ENCODE data around the gene CBR3.
"Not testable (repeated sequence)": the region's sequence is repeated elsewhere in the genome, so short reads cannot be mapped to it uniquely, and the experiment has no call there.

The CBR3 gene

DNA sequence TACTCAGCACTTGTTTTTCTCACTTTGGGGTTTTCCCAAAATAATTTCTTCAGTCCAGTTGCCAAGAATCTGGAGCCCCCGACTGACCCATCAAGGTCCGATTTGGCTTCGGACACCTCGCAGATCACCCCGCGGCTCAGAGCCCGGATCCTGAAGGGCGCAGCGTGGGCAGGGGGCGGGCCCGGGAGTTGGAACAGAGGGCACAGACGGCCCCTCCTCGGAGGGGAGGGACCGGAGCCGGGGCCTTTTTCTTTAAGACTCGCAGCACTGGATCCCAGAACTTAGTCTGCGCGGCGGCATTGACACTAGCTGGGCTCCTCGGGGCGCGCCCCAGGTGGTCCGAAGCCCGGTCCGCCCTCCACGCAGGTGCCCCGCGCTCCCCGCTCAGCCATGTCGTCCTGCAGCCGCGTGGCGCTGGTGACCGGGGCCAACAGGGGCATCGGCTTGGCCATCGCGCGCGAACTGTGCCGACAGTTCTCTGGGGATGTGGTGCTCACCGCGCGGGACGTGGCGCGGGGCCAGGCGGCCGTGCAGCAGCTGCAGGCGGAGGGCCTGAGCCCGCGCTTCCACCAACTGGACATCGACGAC lies at the start of gene CBR3:
CBR3 (plus strand) TSS at position 277 of the 588 bp plus-strand sequence; CDS start at position 391, 114 bp downstream.
- FAIRE-seq: no peak

GRCh38 chr21:36087362-36088138 lies 47.3 kb upstream of the CBR3 start:
- no peak for FAIRE-seq

GRCh38 chr21:36089946-36090345 lies 44.9 kb upstream of the CBR3 start:
- FAIRE-seq: no peak

- no peak for FAIRE-seq
Observed at GRCh38 chr21:36092681-36093080, 42.2 kb upstream of the CBR3 start.

DNA sequence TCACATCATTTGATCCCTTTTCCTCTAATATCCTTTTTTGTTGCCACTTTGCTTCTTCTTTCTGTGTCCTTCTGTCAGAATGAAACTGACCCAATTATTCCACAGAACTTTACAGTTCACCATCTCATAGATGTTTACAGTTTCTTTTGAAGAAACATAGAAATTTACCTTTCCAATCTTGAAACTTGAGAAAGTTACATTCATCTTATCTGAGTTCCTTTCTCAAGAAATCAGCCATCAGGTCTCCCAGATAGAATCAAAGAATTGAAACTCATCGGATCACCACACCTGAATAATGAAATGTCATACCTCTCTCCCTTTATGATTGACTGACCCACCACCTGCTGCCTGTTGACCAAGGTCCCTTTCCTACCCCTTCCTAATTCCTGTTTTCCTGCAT lies 41.4 kb upstream of the CBR3 start:
- FAIRE-seq: no peak

- FAIRE-seq: no peak
Observed at GRCh38 chr21:36096398-36097290, 38.2 kb upstream of the CBR3 start.

DNA sequence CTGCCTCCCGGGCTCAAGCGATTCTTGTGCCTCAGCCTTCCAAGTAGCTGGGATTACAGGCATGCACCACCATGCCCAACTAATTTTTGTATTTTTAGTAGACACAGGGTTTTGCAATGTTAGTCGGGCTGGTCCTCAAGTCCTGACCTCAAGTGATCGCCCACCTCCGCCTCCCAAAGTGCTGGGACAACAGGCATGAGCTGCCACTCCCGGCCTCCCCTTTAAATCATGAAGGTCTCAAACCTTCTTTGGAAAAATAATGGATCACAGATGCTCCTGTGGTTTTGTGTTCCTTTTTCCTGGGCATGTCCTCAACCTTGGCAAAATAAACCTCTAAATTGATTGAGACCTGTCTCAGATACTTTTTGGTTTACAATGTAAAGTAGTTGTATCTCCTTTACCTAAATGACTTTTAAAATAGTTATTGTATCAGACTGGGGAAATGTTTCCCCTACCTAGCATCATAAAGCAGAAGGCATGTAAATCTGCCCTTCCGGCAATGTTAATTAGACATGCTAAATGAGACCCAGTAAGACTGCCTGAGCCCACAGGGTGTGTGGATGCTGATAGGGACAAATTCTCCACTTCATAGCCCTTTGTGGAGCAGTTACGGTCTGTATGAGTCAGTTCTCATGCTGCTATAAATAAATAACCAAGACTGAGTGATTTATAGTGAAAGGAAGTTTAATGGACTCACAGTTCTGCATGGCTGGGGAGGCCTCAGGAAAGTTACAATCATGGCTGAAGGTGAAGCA lies 37.3 kb upstream of the CBR3 start:
- no peak for FAIRE-seq

DNA sequence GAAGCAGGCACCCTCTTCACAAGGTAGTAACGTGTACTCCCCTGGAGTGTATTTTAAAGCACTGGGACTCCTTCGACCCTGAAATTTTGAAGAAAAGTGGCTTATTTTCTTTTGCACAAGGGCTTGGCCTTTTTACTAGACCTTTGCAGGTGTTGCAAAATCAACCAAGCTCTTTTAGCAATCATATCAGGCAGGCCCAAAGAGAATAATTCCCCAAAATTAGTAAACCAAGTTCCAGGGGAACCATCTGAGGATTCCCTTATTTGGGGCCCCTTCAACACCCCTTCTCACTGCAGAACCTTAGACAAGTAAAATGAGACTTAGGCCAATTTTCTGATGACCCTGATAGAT lies 36.7 kb upstream of the CBR3 start:
- FAIRE-seq: no peak

DNA sequence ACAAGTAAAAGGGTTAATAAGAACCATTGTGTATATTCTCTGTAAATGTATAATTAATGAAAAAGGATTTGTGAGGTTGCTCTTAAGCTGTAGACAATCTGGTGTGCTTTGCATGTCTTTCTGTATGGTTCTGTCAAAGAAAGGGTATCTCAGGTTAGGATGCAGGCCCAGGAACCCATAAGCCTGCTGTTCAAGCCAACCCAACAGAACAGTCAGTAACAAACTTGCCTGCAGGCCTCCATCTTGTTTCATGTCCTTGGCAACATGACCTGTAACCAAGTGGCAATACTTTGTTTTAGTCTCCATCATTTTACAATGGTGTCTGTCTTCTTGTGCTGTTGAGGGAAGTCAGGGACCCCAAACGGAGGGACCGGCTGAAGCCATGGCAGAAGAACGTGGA lies 35.9 kb upstream of the CBR3 start:
- FAIRE-seq: no peak

DNA sequence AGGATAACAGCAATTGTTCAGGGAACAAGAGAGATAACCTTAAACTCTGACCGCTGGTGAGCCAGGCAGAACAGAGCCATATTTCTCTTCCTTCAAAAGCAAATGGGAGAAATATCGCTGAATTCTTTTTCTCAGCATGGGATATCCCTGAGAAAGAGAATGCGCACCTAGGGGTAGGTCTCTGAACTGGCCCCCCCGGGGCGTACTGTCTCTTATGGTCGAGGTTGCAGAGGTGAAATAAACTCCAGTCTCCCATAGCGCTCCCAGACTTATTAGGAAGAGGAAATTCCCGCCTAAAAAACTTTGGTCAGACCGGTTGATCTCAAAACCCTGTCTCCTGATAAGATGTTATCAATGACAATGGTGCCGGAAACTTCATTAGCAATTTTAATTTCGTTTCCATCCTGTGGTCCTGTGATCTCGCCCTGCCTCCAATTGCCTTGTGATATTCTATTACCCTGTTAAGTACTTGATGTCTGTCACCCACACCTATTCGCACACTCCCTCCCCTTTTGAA lies 35.1 kb upstream of the CBR3 start:
- FAIRE-seq: not testable (repeated sequence)

DNA sequence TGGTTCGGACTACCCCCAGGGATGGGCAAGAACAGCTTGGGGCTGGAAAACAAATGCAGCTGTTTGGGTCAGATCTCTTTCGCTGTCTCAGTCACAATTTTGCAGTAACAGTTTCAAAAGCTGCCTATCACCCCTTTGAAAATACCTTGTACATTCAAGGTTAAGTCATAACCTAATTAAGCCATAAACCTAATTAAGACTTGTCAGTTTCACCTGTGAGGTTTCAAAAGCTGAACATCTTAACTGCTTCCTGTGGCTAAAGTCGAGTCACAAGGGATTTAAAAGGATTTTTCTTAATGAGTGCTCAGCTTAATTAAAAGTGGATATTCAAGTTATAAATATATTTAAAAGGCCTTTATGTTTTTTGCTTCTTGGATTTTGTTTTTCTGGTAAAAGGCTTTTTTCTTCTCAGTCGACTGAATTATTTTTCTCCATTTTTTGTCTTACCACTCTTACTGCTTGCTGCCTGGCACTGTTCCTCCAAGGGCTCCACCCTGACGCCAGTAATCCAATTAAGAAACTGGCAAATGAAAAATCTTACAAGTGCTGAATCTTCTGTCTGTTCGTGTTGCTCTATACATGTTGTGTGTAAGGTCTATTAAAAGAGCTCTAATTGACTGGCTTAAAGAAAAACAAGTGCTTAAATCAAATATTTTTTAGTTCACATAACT lies 33.8 kb upstream of the CBR3 start:
- no peak for FAIRE-seq

GRCh38 chr21:36103434-36103833 lies 31.4 kb upstream of the CBR3 start:
- FAIRE-seq: no peak

- no peak for FAIRE-seq
Observed at GRCh38 chr21:36104317-36105300, 30.3 kb upstream of the CBR3 start.

DNA sequence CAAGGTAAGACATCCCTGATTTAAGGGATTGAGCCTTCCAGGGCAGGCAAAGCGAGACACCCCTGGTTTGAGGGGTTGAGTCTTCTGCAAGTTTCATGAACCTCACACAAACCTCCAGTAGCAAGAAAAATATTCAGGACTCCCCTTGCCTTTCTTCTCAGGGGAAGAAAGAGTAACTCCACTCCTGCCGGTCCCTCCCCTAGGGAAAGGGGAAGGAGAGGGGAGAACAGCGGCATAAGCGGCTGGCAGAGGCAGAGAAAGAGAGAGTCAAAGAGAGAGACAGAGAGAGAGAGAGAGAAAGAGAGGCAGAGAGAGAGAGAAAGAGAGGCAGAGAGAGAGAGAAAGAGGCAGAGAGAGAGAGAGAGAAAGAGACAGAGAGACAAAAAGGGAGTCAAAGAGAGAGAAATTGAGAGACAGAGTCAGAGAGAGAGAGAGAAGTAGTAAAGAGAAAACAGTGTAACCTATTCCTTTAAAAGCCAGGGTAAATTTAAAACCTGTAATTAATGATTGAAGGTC lies 29.5 kb upstream of the CBR3 start:
- no peak for FAIRE-seq

- FAIRE-seq: no peak
Observed at GRCh38 chr21:36109868-36110267, 25.0 kb upstream of the CBR3 start.

- no peak for FAIRE-seq
Observed at GRCh38 chr21:36111238-36111637, 23.6 kb upstream of the CBR3 start.

GRCh38 chr21:36113647-36114428 lies 21.0 kb upstream of the CBR3 start:
- FAIRE-seq: no peak

GRCh38 chr21:36115138-36115730 lies 19.6 kb upstream of the CBR3 start:
- FAIRE-seq: no peak

- no peak for FAIRE-seq
Observed at GRCh38 chr21:36117286-36117741, 17.6 kb upstream of the CBR3 start.

All from TTC549 (cell line).